ENCODE data around the gene UPK3BL1.
"Not testable (repeated sequence)": the region's sequence is repeated elsewhere in the genome, so short reads cannot be mapped to it uniquely, and the experiment has no call there.

DNA sequence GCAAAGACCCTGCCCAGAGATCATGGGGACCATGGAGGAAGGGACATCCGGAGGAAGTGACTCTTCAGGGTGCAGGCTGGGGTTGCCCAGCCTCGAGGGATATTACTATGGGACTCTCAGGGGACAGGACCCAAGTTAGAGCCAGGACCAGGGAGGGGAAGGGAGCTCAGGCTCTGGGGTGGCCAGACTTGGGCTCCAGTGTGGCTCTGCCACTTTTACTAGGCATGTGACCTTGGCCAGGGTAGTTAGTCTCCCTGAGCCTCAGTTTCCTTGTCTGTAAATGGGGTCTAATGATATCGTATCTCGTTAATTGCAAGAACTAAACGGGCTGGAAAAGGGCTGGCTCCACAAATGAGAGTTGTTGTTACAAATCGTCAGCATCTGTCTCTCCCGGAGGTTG, 32.1 kb downstream of the UPK3BL1 start:
- TF ChIP-seq ESRRA (CRISPR knock-in tag; IDR thresholded peaks at IDR 0.05; ENCODE audit: borderline replicate concordance); ZNF138 (CRISPR knock-in tag; conservative IDR thresholded peaks at IDR 0.05); NR2C2 (CRISPR knock-in tag; IDR thresholded peaks at IDR 0.05); FOXJ3 (CRISPR knock-in tag; IDR thresholded peaks at IDR 0.05; ENCODE audit: borderline replicate concordance); ATF1 (CRISPR knock-in tag; IDR thresholded peaks at IDR 0.05); SMAD3 (CRISPR knock-in tag; IDR thresholded peaks at IDR 0.05; ENCODE audit: borderline replicate concordance): not testable (repeated sequence)
